ENCODE measurements around the gene PKNOX2. TPM values are rescaled to one million over a fixed set of nuclear protein-coding genes. Genes with fewer than 3 reads are reported as not detected.

PKNOX2 gene
- total and polyA plus RNA-seq, 9 of the 15 experiments (the other 6 are each of a cell fraction or from before 2014, with no cell fraction given) = not detected

DNA sequence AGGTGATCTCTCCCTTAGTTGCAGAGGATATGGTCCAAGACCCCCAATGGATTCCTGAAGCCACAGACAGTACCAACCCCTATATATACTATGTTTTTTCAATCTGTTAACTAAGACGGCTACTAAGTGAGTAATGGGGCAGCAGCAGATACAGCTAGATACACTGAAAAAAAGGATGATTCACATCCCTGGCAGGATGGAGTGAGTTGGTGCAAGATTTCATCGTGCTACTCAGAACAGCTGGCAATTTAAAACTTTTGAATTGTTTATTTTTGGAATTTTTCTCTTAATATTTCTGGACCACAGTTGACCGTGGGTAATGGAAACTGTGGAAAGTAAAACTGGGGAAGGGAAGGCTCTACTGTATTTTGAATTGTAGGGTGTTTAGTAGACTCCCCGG, 36.1 kb upstream of the PKNOX2 start (continued):
- TF ChIP-seq, protein P1, sequence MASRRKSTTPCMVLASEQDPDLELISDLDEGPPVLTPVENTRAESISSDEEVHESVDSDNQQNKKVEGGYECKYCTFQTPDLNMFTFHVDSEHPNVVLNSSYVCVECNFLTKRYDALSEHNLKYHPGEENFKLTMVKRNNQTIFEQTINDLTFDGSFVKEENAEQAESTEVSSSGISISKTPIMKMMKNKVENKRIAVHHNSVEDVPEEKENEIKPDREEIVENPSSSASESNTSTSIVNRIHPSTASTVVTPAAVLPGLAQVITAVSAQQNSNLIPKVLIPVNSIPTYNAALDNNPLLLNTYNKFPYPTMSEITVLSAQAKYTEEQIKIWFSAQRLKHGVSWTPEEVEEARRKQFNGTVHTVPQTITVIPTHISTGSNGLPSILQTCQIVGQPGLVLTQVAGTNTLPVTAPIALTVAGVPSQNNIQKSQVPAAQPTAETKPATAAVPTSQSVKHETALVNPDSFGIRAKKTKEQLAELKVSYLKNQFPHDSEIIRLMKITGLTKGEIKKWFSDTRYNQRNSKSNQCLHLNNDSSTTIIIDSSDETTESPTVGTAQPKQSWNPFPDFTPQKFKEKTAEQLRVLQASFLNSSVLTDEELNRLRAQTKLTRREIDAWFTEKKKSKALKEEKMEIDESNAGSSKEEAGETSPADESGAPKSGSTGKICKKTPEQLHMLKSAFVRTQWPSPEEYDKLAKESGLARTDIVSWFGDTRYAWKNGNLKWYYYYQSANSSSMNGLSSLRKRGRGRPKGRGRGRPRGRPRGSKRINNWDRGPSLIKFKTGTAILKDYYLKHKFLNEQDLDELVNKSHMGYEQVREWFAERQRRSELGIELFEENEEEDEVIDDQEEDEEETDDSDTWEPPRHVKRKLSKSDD (conservative IDR thresholded peaks at IDR 0.05; ENCODE audit: low read length) = no peak
- TF ChIP-seq, protein P2, sequence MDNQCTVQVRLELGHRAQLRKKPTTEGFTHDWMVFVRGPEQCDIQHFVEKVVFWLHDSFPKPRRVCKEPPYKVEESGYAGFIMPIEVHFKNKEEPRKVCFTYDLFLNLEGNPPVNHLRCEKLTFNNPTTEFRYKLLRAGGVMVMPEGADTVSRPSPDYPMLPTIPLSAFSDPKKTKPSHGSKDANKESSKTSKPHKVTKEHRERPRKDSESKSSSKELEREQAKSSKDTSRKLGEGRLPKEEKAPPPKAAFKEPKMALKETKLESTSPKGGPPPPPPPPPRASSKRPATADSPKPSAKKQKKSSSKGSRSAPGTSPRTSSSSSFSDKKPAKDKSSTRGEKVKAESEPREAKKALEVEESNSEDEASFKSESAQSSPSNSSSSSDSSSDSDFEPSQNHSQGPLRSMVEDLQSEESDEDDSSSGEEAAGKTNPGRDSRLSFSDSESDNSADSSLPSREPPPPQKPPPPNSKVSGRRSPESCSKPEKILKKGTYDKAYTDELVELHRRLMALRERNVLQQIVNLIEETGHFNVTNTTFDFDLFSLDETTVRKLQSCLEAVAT (IDR thresholded peaks at IDR 0.05) = no peak
- TF ChIP-seq FOXK1 (CRISPR knock-in tag; IDR thresholded peaks at IDR 0.05; ENCODE audit: borderline replicate concordance) (no peak), ZNF143 (CRISPR knock-in tag; IDR thresholded peaks at IDR 0.05) (no peak), SPI1 (IDR thresholded peaks at IDR 0.05; ENCODE audit: borderline replicate concordance, low read depth, low read length) (no peak), CBX1 (IDR thresholded peaks at IDR 0.05; ENCODE audit: low read depth) (no peak), MAFG (tag; conservative IDR thresholded peaks at IDR 0.05) (no peak)
